GM21723 (cell line): ENCODE data around the gene ZFHX3.

Experiments
- ATAC-seq: cut with Tn5 transposase; IDR thresholded peaks from one replicate; pipeline ENCODE4 v1.9.1; 2021; ENCODE audit warnings: mild to moderate bottlenecking, moderate library complexity; ENCODE audit not compliant: unreplicated experiment

The ZFHX3 gene

DNA sequence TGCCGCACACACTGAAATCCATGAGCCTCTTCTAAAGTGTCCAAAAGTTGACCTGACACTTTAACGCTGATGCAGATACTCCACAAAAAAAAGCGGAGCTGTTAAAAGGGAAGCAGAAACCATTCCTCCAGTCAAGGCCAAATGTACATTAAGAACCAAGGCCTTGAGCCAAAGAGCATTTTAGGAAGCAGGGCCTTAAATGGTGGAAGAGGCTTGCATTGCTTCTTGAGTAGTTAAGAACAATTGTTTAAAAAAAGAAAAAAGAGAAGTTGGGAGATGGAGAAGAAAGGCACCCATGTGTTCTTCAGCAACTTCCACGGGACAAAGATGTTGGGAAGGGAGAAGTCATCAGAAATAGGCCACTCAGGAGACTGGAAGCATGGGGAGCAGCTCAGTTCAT lies 6.3 kb downstream of the ZFHX3 start:
- ATAC-seq, result no peak

GRCh38 chr16:73040735-73041402 lies 7.1 kb downstream of the ZFHX3 start:
- ATAC-seq, result no peak

DNA sequence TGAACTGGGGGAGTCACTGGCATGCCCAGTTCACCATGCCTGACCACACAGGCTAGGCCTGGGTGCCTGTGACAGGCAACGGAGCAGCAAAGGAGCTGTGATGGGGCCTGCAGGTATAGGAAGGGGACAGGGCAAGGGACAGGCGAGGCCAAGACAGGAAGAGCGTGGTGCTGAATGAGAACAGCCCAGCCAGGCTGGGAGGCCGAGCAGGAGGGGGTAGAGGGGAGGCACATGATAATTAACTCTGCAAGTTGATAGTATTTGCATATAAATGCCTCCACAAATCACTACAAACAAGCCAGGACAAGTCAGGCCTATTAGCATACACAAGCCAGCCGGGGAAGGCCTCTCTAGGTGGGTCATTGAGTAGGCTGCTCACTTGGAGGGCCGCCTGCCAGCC lies 7.8 kb downstream of the ZFHX3 start:
- no peak for ATAC-seq

DNA sequence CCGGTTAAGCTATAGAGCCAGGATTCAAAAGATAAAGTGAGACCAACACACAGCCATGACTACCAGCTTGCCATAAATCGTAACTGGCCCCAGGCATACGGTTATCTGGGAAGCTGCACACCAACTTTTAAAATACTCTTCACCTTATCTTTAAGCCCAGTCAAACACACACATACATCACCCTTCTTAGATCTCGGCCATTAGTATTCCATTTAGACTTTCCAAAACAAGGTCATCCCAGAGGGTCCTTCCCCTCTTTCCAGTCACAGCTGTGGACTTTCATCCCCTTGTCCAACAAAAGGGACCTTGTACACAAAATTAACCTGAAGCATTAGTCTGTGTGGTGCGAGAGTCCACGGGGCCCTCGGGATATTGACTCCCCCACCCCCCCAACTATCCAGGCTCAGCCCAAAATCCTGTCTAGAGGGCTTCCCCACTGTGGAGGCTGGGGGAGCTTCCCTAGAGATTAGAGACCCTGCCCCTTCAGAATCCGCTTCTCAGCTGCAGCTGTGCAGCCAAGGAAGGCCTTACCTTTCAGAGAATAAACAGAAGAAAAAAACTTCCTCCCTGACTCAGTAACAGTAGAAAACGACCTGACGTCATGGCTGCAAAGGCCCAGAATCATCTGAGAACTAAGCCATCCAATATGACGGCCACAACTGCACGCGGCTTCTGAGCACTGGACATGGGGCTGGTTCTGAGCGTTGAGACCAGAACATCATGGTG lies 9.9 kb downstream of the ZFHX3 start:
- no peak for ATAC-seq

DNA sequence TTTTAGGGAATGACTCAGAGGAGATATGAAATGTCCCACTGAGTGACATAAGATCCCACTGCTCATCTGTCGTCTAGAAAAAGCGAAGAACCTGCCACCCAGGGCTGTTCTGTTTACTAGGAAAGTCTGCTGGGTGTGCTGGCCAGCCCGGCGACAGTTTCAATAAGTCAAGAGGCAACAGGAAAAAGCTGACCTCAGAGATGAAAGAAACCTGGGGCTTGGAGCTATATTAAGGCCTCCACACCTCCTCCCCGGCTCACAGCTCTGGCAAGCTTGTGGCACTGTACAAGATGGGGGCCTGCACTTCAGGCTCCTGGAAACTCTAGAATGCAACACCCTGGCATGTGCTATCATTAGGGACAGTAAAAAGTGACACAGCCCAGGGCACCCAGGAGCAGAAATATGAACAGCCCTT lies 10.6 kb downstream of the ZFHX3 start:
- ATAC-seq, result peak; percentile 28

GRCh38 chr16:73036074-73036826 lies 11.7 kb downstream of the ZFHX3 start:
- ATAC-seq, result peak; percentile 73

DNA sequence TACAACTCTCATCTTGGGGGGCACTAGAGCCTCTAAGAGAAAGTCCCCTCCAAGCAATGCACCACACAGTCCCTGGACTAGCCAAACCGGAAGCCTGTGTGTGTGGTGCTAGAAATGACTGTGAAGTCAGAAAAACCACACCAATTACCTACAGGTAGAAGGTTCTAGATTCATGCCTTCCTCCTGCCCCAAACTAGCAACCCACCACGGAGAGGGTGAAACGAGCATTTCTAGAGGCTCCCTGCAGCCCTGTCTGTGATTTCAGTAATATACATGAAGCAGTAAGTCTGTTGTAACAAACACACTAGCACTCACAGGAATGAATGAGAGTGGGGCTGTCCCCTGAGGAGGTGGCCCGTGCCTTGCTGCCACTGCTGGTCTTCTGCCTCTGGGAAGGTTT lies 13.6 kb downstream of the ZFHX3 start:
- ATAC-seq, result peak; percentile 38

GRCh38 chr16:73033271-73033998 lies 14.5 kb downstream of the ZFHX3 start:
- no peak for ATAC-seq

GRCh38 chr16:73032541-73033270 lies 15.2 kb downstream of the ZFHX3 start:
- ATAC-seq, result peak; percentile 40

DNA sequence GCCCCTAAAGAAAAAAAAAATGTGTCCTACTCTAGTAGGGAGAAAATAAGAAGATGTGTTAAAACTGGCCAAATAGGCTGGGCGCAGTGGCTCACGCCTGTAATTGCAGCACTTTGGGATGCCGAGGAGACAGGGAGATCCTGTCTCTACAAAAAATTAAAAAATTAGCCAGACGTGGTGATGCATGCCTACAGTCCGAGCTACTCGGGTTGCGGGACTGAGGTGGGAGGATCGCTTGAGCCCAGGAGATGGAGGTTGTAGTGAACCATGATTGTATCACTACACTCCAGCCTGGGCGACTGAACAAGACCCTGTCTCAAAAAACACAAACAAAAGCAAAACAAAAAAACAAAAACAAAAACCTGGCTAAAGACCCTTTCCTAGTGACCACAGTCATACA lies 15.9 kb downstream of the ZFHX3 start:
- ATAC-seq, result no peak

DNA sequence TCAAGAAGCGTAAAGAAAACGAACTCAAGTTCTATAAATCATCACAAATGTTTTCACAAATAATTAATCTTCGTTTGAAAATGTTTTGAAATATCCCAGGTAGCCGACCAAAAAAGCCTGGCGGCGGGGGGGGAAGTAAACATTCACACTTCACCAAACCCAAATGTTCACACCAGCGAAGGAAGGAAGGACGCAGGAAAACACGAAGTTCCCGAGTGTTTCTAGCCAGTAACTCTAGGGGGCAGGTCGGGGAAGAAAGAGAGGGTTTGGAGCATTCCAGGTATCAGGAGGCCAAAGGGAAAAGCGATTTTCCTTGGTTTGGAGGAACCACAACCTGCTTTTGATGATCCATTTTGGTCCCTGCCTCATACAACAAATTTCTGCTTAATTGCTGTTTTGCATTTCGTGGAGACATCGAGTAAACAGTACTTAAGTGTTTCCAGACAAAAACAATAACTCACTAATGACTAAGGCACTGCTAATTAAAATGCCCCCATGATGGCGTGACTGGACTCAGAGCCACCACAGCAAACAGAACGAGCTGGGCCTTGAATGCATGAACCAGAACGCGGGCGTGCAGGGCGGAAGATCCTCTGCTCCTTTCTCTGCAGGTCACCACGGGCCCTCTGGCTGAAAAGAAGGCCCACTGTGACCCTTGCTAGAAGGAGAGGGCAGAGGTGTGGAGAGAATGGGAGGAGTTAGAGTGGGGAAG lies 16.6 kb downstream of the ZFHX3 start:
- no peak for ATAC-seq

DNA sequence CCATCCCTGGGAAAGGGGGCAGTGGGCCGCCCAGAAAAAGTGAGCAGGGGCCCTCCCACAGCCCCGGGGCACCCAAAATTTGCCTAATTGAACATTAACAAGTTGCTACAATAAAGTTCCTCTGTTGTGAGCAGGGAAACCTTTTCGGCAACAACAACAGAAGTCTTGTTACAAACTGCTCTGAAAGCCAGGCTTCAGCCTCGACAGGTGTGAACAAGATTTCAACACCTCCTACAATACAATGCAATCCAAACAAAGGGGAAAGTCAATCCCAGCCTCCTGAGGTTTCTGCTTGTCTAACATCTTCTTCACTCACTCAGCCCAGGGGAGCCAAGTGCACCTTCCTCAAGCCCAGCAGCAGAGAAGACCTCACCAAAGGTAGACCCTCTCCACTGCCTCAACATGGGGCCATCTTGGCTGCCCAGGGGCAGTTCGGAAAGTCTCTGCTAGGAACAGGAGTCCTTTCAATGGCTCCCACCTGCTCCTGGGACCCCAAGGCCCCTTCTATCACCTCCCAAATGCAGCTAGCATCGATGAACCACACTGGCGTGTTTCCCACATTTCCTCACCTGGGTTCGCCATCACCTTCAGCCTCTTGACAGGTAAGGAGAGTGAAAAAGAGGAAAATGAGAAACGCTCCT lies 19.1 kb downstream of the ZFHX3 start:
- ATAC-seq, result no peak

GRCh38 chr16:73028263-73028662 lies 19.7 kb downstream of the ZFHX3 start:
- no peak for ATAC-seq

- ATAC-seq, result no peak
Observed at GRCh38 chr16:73027685-73028111, 20.2 kb downstream of the ZFHX3 start.

DNA sequence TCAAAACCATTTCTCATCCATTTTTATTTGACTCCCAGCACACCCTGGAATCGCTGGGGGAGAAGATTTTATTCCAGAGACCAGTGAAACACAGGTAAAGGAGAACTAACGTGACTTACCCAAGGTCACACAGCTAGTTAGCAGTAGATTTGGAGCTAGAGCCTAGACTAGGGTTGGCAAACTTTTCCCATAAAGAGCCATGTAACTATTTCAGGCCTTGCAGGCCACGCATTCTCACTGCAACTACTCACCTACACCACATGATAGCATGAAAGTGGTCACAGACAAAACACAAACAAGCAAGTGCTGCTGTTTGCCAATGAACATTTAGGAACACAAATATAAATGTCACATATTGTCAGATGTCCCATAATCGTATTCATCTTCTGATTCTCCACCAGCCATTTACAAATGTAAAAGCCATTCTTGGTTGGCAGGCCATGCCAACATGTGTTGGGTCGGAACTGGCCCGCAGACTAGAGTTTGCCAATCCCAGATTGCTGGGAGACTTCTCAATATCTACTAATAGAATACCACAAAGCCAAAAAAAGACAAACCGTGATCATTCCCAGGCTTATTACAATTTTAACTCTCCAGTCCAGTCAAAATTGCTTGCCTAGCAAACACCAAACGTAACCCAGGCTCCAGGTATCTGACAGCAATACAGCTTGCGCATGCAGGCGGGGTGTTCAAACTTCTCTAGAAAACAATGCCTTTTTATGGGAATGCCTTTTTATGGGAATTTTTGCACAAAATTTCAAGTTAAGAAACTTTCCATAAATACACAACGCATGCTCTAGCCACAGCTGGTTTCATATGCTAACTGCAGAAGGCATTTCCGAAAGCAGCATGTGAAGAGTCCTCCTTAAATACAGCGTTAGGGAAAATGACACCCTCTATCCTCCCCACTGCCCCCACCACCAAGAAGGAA lies 20.9 kb downstream of the ZFHX3 start:
- ATAC-seq, result no peak

DNA sequence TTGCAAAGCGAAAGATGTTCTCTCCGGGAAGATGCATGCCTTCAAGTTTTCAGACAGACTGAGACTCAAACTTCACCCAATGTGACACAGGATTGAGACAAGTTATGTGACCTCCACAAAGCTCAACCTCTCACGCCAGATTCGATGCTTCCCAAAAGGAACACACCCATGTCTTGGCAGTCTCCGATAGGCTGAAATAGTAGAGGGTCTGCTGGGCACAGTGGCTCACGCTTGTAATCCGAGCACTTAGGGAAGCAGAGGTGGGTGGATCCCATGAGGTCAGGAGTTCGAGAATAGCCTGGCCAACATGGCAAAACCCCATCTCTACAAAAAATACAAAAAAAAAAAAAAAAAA lies 22.1 kb downstream of the ZFHX3 start:
- ATAC-seq, result no peak

GRCh38 chr16:73025151-73025855 lies 22.6 kb downstream of the ZFHX3 start:
- no peak for ATAC-seq

- no peak for ATAC-seq
Observed at GRCh38 chr16:73024571-73025105, 23.3 kb downstream of the ZFHX3 start.
